A673 (cell line): ENCODE results near the gene SCD5. TPM values are rescaled to one million over a fixed set of nuclear protein-coding genes. Genes with fewer than 3 reads are reported as not detected.

Experiments
- BruUV-seq: library from RNA; stranded (reverse); fragments of 400-500 nt; replicated peaks from 2 replicates; lab custom pipeline; 2021; lab: Mats Ljungman, UMichigan
- CTCF ChIA-PET: fragments of 300-600 bp; sonication (Branson Sonifier 250); formaldehyde crosslinking; loops from one replicate; lab custom pipeline; 2022; ENCODE audit warnings: antibody characterized with exemption; lab: Charles Lee
- POLR2A ChIA-PET: fragments of 300-600 bp; sonication (Branson Sonifier 250); formaldehyde crosslinking; loops from one replicate; lab custom pipeline; 2022; ENCODE audit warnings: antibody characterized with exemption; ENCODE audit not compliant: low non-redundant PET; lab: Charles Lee
- DNase-seq: peaks from one replicate; pipeline ENCODE4 v3.0.0-alpha.2; 2015; ENCODE audit warnings: low spot score
- H3K27ac ChIP-seq: fragments of 200-600 bp; sonication (generic); 2 replicates; pipeline ENCODE4 v1.5.1; 2016; ENCODE audit warnings: mixed run types, low read depth, mild to moderate bottlenecking, mixed read lengths, antibody characterized with exemption, low read length; ENCODE audit not compliant: poor library complexity, severe bottlenecking
- H3K27me3 ChIP-seq: fragments of 200-600 bp; sonication (generic); replicated peaks from 2 replicates; pipeline ENCODE4 v1.6.1; 2017; ENCODE audit warnings: mixed run types, low read depth, mild to moderate bottlenecking, mixed read lengths, antibody characterized with exemption, low read length; ENCODE audit not compliant: insufficient read depth, poor library complexity
- H3K36me3 ChIP-seq: fragments of 200-600 bp; sonication (generic); 2 replicates; pipeline ENCODE4 v1.6.1; 2016; ENCODE audit warnings: mixed run types, mild to moderate bottlenecking, mixed read lengths, antibody characterized with exemption, low read length; ENCODE audit not compliant: insufficient read depth, poor library complexity, severe bottlenecking
- H3K4me1 ChIP-seq: fragments of 200-600 bp; sonication (generic); 2 replicates; pipeline ENCODE4 v1.6.1; 2017; ENCODE audit warnings: mixed run types, mild to moderate bottlenecking, mixed read lengths, antibody characterized with exemption, low read length; ENCODE audit not compliant: insufficient read depth, poor library complexity, severe bottlenecking
- H3K4me3 ChIP-seq: fragments of 200-600 bp; sonication (generic); 2 replicates; pipeline ENCODE4 v1.5.1; 2016; ENCODE audit warnings: low read depth, mixed run types, mild to moderate bottlenecking, mixed read lengths, low read length; ENCODE audit not compliant: poor library complexity, severe bottlenecking
- H3K9me3 ChIP-seq: fragments of 200-600 bp; sonication (generic); 2 replicates; pipeline ENCODE4 v1.6.1; 2016; ENCODE audit warnings: mixed run types, low read depth, mild to moderate bottlenecking, mixed read lengths, antibody characterized with exemption, low read length; ENCODE audit not compliant: poor library complexity, severe bottlenecking
- EZH2 ChIP-seq: fragments of 200-600 bp; sonication (generic); IDR thresholded peaks from 2 replicates; pipeline ENCODE4 v1.6.1; 2017; ENCODE audit warnings: borderline replicate concordance, low read depth, mild to moderate bottlenecking, mixed read lengths, antibody characterized with exemption, low read length; ENCODE audit not compliant: poor library complexity, severe bottlenecking
- intact Hi-C: fragments of 100-400 bp; cut with micrococcal nuclease; formaldehyde crosslinking; loops from one replicate; pipeline ENCODE4 v1.10.0; 2022; ENCODE audit not compliant: unreplicated experiment
- total RNA-seq: library from RNA; stranded (reverse); gene quantifications from 2 replicates; pipeline ENCODE4 v1.2.3, GENCODE V29; 2021
- TF ChIP-seq, protein P1 (sequence below): fragments of 300-800, 200-600 bp; sonication (generic); conservative IDR thresholded peaks from 2 replicates; pipeline ENCODE4 v1.5.1; 2017; ENCODE audit warnings: low read depth, mild to moderate bottlenecking, antibody characterized with exemption, low read length, moderate library complexity, mixed read lengths

Gene SCD5
- total RNA-seq, 1 experiment from 2014 or later: 15.8 TPM

DNA sequence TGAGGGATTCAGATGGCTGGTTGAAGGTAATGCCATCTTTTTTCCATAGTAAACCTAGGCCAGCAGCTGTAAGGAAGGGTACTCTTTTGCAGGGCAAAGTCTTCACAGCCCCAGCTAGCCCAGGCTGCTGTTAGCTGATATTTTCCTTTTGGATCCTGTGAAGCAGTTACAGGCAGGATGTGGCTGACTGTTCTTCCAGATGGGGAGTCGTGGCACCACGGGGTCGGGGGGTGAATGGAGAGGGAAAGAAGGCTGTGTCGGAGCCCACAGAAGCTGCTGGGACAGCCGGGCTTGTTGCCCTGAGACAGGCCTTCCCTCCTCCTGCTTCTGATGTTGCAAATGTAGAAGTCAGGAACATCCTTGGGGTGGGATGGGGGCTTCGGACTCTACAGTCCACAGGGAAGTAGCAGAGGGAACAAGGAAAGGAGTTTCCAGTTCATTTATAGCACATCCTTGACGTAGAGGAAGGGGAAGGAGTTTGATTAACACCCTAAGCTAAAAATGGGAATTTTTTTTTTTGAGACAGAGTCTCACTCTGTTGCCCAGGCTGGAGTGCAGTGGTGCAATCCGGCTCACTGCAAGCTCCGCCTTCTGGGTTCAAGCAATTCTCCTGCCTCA, 172.2 kb downstream of the SCD5 start:
- H3K9me3 ChIP-seq: no peaks in the 10 kb centered on the region
- DNase-seq: no peak
- H3K4me1 ChIP-seq: no peaks in the 10 kb centered on the region
- CTCF ChIA-PET: no interaction called here
- no peak overlapping the region for H3K4me3 ChIP-seq
- no peaks in the 10 kb centered on the region for H3K27me3 ChIP-seq
- POLR2A ChIA-PET: no interaction called here
- no peak overlapping the region for H3K27ac ChIP-seq
- no peaks in the 10 kb centered on the region for H3K36me3 ChIP-seq
- no peak for TF ChIP-seq EZH2
- TF ChIP-seq, protein P1, sequence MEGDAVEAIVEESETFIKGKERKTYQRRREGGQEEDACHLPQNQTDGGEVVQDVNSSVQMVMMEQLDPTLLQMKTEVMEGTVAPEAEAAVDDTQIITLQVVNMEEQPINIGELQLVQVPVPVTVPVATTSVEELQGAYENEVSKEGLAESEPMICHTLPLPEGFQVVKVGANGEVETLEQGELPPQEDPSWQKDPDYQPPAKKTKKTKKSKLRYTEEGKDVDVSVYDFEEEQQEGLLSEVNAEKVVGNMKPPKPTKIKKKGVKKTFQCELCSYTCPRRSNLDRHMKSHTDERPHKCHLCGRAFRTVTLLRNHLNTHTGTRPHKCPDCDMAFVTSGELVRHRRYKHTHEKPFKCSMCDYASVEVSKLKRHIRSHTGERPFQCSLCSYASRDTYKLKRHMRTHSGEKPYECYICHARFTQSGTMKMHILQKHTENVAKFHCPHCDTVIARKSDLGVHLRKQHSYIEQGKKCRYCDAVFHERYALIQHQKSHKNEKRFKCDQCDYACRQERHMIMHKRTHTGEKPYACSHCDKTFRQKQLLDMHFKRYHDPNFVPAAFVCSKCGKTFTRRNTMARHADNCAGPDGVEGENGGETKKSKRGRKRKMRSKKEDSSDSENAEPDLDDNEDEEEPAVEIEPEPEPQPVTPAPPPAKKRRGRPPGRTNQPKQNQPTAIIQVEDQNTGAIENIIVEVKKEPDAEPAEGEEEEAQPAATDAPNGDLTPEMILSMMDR: no peak
- intact Hi-C loops: no loop called here
- no TSS peak for BruUV-seq

DNA sequence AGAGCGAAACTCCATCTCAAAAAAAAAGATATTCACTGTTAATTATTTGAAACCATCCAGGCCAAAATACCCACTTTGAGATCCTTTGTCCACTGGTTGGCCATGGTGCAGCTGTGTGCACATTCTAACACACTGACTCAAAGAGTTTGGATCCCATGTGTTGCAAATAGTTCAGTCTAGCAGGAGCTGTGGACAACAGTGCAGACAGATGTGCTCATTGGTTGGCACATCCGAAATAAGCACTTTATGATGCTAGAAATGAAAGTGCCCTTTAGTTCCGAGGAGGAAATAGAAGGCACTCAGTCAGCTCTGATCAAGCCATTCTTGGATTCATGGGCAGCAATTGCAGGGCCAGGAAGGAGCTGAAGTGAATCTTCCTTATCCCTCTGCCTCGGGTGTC, 173.8 kb downstream of the SCD5 start:
- no peak overlapping the region for H3K27ac ChIP-seq
- ChIA-PET POLR2A (no interaction called here), CTCF (no interaction called here)
- no peak for DNase-seq
- intact Hi-C loops: no loop called here
- BruUV-seq: no TSS peak
- H3K9me3 ChIP-seq: no peaks in the 10 kb centered on the region
- no peaks in the 10 kb centered on the region for H3K27me3 ChIP-seq
- no peaks in the 10 kb centered on the region for H3K36me3 ChIP-seq
- no peak overlapping the region for H3K4me3 ChIP-seq
- no peak for TF ChIP-seq EZH2
- TF ChIP-seq, protein P1: no peak
- H3K4me1 ChIP-seq: no peaks in the 10 kb centered on the region

- intact Hi-C loops: no loop called here
- CTCF ChIA-PET: no interaction called here
- no TSS peak for BruUV-seq
These were observed 175.4 kb downstream of the SCD5 start for GRCh38 chr4:82623121-82623683.

More at GRCh38 chr4:82623121-82623683, 175.4 kb downstream of the SCD5 start:
- no peaks in the 10 kb centered on the region for H3K4me1 ChIP-seq
- DNase-seq: no peak
- no peaks in the 10 kb centered on the region for H3K9me3 ChIP-seq
- TF ChIP-seq, protein P1: no peak
- no peak for TF ChIP-seq EZH2
- no peaks in the 10 kb centered on the region for H3K27me3 ChIP-seq
- no peak overlapping the region for H3K4me3 ChIP-seq
- no peak overlapping the region for H3K27ac ChIP-seq
- H3K36me3 ChIP-seq: no peaks in the 10 kb centered on the region
- POLR2A ChIA-PET: no interaction called here
